ENCODE data around the gene TSPAN12.

Gene TSPAN12

DNA sequence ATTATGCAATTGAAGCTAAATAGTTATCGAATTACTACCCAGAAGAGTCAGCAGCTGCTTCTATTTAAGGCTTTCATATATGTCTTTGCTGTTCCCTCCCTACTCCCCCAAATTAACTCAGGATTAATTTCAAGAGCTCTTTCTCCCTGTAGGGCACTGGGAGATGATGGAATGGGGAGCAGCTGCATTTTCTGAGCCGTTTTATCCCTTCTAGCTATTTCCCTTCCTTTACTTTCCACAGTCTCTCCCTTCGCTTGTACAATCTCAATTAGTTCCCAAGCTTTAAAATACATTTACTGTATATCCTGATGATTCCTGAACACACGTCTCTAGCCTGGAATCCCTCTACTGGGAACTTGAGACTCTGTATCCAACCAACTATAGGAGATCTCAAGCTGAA is 19.8 kb upstream of the TSPAN12 start:
- Histone ChIP-seq H3K4me1 (ENCODE audit: control insufficient read depth, insufficient read depth, low read length) (no peaks in the 10 kb centered on the region), H3K27ac (ENCODE audit: extremely low read depth, low read depth, low read length) (no peak overlapping the region), H3K36me3 (ENCODE audit: control insufficient read depth in 2 of 2, insufficient read depth in 1 of 2, low read length in 2 of 2) (no peaks in the 10 kb centered on the region), H3K4me3 (ENCODE audit: low read depth, low read length) (no peak overlapping the region), H3K9me3 (ENCODE audit: control insufficient read depth, insufficient read depth, low read depth, low read length) (no peaks in the 10 kb centered on the region)
- no peak for TF ChIP-seq ZNF658 (tag by site-specific recombination; IDR thresholded peaks at IDR 0.05)
- TF ChIP-seq, protein P1, sequence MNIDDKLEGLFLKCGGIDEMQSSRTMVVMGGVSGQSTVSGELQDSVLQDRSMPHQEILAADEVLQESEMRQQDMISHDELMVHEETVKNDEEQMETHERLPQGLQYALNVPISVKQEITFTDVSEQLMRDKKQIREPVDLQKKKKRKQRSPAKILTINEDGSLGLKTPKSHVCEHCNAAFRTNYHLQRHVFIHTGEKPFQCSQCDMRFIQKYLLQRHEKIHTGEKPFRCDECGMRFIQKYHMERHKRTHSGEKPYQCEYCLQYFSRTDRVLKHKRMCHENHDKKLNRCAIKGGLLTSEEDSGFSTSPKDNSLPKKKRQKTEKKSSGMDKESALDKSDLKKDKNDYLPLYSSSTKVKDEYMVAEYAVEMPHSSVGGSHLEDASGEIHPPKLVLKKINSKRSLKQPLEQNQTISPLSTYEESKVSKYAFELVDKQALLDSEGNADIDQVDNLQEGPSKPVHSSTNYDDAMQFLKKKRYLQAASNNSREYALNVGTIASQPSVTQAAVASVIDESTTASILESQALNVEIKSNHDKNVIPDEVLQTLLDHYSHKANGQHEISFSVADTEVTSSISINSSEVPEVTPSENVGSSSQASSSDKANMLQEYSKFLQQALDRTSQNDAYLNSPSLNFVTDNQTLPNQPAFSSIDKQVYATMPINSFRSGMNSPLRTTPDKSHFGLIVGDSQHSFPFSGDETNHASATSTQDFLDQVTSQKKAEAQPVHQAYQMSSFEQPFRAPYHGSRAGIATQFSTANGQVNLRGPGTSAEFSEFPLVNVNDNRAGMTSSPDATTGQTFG (tag by site-specific recombination; IDR thresholded peaks at IDR 0.05; ENCODE audit: borderline replicate concordance), result no peak
- ChIA-PET POLR2A (no interaction called here), CTCF (no interaction called here)

GRCh38 chr7:120876922-120877321 is 19.0 kb upstream of the TSPAN12 start:
- H3K36me3 ChIP-seq (ENCODE audit: control insufficient read depth in 2 of 2, insufficient read depth in 1 of 2, low read length in 2 of 2), result no peaks in the 10 kb centered on the region
- H3K27ac ChIP-seq (ENCODE audit: extremely low read depth, low read depth, low read length), result no peak overlapping the region
- H3K4me3 ChIP-seq (ENCODE audit: low read depth, low read length), result no peak overlapping the region
- H3K4me1 ChIP-seq (ENCODE audit: control insufficient read depth, insufficient read depth, low read length), result peaks cover 4% of the 10 kb centered on the region; the same call in 1 of the 2 replicates
- CTCF ChIA-PET, result no interaction called here
- TF ChIP-seq KLF7 (tag by site-specific recombination; IDR thresholded peaks at IDR 0.05; ENCODE audit: borderline replicate concordance) (no peak), ZNF792 (tag by site-specific recombination; IDR thresholded peaks at IDR 0.05) (no peak), SP3 (tag by site-specific recombination; IDR thresholded peaks at IDR 0.05) (no peak), SP7 (tag by site-specific recombination; IDR thresholded peaks at IDR 0.05) (no peak), ZNF114 (tag by site-specific recombination; IDR thresholded peaks at IDR 0.05) (no peak), ZNF138 (tag by site-specific recombination; IDR thresholded peaks at IDR 0.05; ENCODE audit: borderline replicate concordance) (no peak), ZNF10 (tag by site-specific recombination; IDR thresholded peaks at IDR 0.05) (no peak), GLI4 (tag by site-specific recombination; IDR thresholded peaks at IDR 0.05) (no peak), ZSCAN5A (tag by site-specific recombination; IDR thresholded peaks at IDR 0.05) (no peak), ZNF529 (tag by site-specific recombination; IDR thresholded peaks at IDR 0.05; ENCODE audit: insufficient replicate concordance) (no peak)
- TF ChIP-seq, protein P2, sequence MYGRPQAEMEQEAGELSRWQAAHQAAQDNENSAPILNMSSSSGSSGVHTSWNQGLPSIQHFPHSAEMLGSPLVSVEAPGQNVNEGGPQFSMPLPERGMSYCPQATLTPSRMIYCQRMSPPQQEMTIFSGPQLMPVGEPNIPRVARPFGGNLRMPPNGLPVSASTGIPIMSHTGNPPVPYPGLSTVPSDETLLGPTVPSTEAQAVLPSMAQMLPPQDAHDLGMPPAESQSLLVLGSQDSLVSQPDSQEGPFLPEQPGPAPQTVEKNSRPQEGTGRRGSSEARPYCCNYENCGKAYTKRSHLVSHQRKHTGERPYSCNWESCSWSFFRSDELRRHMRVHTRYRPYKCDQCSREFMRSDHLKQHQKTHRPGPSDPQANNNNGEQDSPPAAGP (tag by site-specific recombination; IDR thresholded peaks at IDR 0.05), result no peak
- H3K9me3 ChIP-seq (ENCODE audit: control insufficient read depth, insufficient read depth, low read depth, low read length), result no peaks in the 10 kb centered on the region
- POLR2A ChIA-PET, result interaction anchor here (0.6 kb wide), 1 partner anchor 46 kb away, joined by 3 read pairs; no protein-coding TSS in a partner anchor

DNA sequence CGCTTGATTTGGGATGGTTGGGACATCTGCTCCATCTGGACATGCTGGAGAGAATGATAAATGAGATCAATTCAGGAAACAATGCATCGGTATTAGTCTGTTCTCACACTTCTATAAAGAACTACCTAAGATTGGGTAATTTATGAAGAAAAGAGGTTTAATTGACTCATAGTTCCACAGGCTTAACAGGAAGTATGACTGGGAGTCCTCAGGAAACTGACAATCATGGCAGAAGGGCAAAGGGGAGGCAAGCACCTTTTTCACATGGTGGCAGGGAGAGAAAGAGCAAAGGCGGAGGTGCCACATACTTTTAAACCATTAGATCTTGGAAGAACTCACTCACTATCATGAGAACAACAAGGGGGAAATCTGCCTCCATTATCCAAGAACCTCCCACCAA is 16.8 kb upstream of the TSPAN12 start:
- no peak overlapping the region for H3K27ac ChIP-seq (ENCODE audit: extremely low read depth, low read depth, low read length)
- H3K4me1 ChIP-seq (ENCODE audit: control insufficient read depth, insufficient read depth, low read length), result peaks cover 4% of the 10 kb centered on the region; the same call in 1 of the 2 replicates
- H3K36me3 ChIP-seq (ENCODE audit: control insufficient read depth in 2 of 2, insufficient read depth in 1 of 2, low read length in 2 of 2), result no peaks in the 10 kb centered on the region
- no peak overlapping the region for H3K4me3 ChIP-seq (ENCODE audit: low read depth, low read length)
- H3K9me3 ChIP-seq (ENCODE audit: control insufficient read depth, insufficient read depth, low read depth, low read length), result no peaks in the 10 kb centered on the region
- POLR2A ChIA-PET, result no interaction called here
- CTCF ChIA-PET, result interaction anchor here (0.7 kb wide), 1 partner anchor 124 kb away, joined by 3 read pairs; no protein-coding TSS in a partner anchor
- TF ChIP-seq ZFP3 (tag by site-specific recombination; IDR thresholded peaks at IDR 0.05; ENCODE audit: low read depth) (no peak), ZNF169 (tag by site-specific recombination; IDR thresholded peaks at IDR 0.05) (no peak), ZNF175 (tag by site-specific recombination; IDR thresholded peaks at IDR 0.05) (no peak), ZBTB6 (tag by site-specific recombination; IDR thresholded peaks at IDR 0.05) (no peak), HIC1 (tag by site-specific recombination; IDR thresholded peaks at IDR 0.05) (no peak)
- TF ChIP-seq, protein P3, sequence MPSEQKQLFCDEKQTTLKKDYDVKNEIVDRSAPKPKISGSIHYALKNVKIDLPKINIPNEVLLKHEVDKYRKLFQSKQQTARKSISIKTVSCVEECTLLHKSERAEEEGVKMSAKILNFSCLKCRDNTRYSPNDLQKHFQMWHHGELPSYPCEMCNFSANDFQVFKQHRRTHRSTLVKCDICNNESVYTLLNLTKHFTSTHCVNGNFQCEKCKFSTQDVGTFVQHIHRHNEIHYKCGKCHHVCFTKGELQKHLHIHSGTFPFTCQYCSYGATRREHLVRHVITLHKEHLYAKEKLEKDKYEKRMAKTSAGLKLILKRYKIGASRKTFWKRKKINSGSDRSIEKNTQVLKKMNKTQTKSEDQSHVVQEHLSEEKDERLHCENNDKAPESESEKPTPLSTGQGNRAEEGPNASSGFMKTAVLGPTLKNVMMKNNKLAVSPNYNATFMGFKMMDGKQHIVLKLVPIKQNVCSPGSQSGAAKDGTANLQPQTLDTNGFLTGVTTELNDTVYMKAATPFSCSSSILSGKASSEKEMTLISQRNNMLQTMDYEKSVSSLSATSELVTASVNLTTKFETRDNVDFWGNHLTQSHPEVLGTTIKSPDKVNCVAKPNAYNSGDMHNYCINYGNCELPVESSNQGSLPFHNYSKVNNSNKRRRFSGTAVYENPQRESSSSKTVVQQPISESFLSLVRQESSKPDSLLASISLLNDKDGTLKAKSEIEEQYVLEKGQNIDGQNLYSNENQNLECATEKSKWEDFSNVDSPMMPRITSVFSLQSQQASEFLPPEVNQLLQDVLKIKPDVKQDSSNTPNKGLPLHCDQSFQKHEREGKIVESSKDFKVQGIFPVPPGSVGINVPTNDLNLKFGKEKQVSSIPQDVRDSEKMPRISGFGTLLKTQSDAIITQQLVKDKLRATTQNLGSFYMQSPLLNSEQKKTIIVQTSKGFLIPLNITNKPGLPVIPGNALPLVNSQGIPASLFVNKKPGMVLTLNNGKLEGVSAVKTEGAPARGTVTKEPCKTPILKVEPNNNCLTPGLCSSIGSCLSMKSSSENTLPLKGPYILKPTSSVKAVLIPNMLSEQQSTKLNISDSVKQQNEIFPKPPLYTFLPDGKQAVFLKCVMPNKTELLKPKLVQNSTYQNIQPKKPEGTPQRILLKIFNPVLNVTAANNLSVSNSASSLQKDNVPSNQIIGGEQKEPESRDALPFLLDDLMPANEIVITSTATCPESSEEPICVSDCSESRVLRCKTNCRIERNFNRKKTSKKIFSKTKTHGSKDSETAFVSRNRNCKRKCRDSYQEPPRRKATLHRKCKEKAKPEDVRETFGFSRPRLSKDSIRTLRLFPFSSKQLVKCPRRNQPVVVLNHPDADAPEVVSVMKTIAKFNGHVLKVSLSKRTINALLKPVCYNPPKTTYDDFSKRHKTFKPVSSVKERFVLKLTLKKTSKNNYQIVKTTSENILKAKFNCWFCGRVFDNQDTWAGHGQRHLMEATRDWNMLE (tag by site-specific recombination; conservative IDR thresholded peaks at IDR 0.05; ENCODE audit: low read depth), result no peak

Measured in HEK293 (cell line).